Measurements from ENCODE around the gene BDKRB1. TPM values are rescaled to one million over a fixed set of nuclear protein-coding genes. Genes with fewer than 3 reads are reported as not detected.

The BDKRB1 gene
- total and polyA plus RNA-seq, 9 of the 15 experiments (the other 6 are each of a cell fraction or from before 2014, with no cell fraction given): 0.06 to 0.23 (median 0.09) TPM; not detected in 1

DNA sequence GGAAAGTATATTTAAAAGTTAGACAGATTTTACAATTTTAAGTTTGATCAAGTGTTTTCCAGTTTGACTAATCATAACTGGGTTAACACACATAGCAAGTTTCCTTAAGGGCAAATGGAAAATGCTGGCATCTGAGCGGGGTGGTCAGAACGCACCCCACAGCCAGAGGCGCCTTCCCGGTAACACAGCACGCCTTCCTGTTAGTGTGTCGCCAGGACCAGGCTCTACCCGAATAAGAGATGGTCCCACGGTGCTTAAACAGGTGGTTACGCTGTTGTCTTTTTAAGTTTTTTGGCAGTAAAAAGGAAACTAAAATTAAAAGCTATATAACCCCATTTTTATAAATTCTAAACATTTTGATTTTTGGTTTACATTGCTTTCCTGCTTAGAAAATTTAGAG is 28.0 kb downstream of the BDKRB1 start:
- WGBS (ENCODE audit: insufficient coverage, low coverage, missing lambda C conversion rate): 93% methylated on average over 9 of the region's 9 CpGs
- ChIA-PET CTCF (ENCODE audit: low intra/inter-chr PET ratio) (no interaction called here), POLR2A (no interaction called here)
- ATAC-seq (no peak), FAIRE-seq (no peak), DNase-seq (ENCODE audit: extremely low read depth in 1 of 4, low spot score in 3 of 4) (no peak)
- H3K9me3 ChIP-seq (replicated peaks; ENCODE audit: control insufficient read depth, insufficient read depth, low read depth, low read length): no peaks in the 10 kb centered on the region
- H3K79me2 ChIP-seq (ENCODE audit: control insufficient read depth, insufficient read depth, low read length): no peaks in the 10 kb centered on the region
- H4K20me1 ChIP-seq (replicated peaks; ENCODE audit: control insufficient read depth, insufficient read depth, low read length): no peaks in the 10 kb centered on the region
- peaks cover 6% of the 10 kb centered on the region; the same call in 1 of the 3 replicates for H3K36me3 ChIP-seq (ENCODE audit: control insufficient read depth, insufficient read depth, low read length)
- no peak overlapping the region for H3K4me2 ChIP-seq (ENCODE audit: insufficient read depth, low read length)
- H3K27me3 ChIP-seq (ENCODE audit: control insufficient read depth in 2 of 2, insufficient read depth in 2 of 2, low read length in 2 of 2): no peaks in the 10 kb centered on the region
- H3K4me3 ChIP-seq: no peak overlapping the region
- H3K4me1 ChIP-seq (replicated peaks in 1 of 2; ENCODE audit: control insufficient read depth in 2 of 2, insufficient read depth in 2 of 2, low read length in 2 of 2): no peaks in the 10 kb centered on the region
- no peak overlapping the region for H2AFZ ChIP-seq (ENCODE audit: low read depth, low read length)
- H3K27ac ChIP-seq (ENCODE audit: extremely low read depth, low read depth, low read length): no peak overlapping the region
- no TSS peak for BruUV-seq (replicated peaks)
- in situ Hi-C loops (cut with MboI): no loop called here
- TF ChIP-seq NFIX (CRISPR knock-in tag; IDR thresholded peaks at IDR 0.05; ENCODE audit: low read depth) (no peak), ADNP (tag; IDR thresholded peaks at IDR 0.05) (no peak), CSDE1 (IDR thresholded peaks at IDR 0.05) (no peak), CAMTA2 (CRISPR knock-in tag; conservative IDR thresholded peaks at IDR 0.05) (no peak), ZNF146 (CRISPR knock-in tag; IDR thresholded peaks at IDR 0.05; ENCODE audit: unreplicated experiment) (no peak), SAFB (IDR thresholded peaks at IDR 0.05; ENCODE audit: borderline replicate concordance, low read depth, low read length) (no peak), ARHGAP35 (IDR thresholded peaks at IDR 0.05; ENCODE audit: partially characterized antibody) (no peak), ZNF174 (CRISPR knock-in tag; IDR thresholded peaks at IDR 0.05) (no peak), POLR3A (IDR thresholded peaks at IDR 0.05; ENCODE audit: borderline replicate concordance, extremely low read depth, insufficient read depth, insufficient read length) (no peak), PHF20 (IDR thresholded peaks at IDR 0.05; ENCODE audit: partially characterized antibody) (no peak), OTX1 (CRISPR knock-in tag; IDR thresholded peaks at IDR 0.05) (no peak), RBM17 (IDR thresholded peaks at IDR 0.05; ENCODE audit: borderline replicate concordance, low read depth, low read length) (no peak), KDM5B (IDR thresholded peaks at IDR 0.05; ENCODE audit: insufficient replicate concordance, low read depth, low read length) (no peak), COPS2 (conservative IDR thresholded peaks at IDR 0.05) (no peak)
- TF ChIP-seq, protein P1, sequence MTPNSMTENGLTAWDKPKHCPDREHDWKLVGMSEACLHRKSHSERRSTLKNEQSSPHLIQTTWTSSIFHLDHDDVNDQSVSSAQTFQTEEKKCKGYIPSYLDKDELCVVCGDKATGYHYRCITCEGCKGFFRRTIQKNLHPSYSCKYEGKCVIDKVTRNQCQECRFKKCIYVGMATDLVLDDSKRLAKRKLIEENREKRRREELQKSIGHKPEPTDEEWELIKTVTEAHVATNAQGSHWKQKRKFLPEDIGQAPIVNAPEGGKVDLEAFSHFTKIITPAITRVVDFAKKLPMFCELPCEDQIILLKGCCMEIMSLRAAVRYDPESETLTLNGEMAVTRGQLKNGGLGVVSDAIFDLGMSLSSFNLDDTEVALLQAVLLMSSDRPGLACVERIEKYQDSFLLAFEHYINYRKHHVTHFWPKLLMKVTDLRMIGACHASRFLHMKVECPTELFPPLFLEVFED (CRISPR knock-in tag; conservative IDR thresholded peaks at IDR 0.05): no peak
- TF ChIP-seq, protein P2, sequence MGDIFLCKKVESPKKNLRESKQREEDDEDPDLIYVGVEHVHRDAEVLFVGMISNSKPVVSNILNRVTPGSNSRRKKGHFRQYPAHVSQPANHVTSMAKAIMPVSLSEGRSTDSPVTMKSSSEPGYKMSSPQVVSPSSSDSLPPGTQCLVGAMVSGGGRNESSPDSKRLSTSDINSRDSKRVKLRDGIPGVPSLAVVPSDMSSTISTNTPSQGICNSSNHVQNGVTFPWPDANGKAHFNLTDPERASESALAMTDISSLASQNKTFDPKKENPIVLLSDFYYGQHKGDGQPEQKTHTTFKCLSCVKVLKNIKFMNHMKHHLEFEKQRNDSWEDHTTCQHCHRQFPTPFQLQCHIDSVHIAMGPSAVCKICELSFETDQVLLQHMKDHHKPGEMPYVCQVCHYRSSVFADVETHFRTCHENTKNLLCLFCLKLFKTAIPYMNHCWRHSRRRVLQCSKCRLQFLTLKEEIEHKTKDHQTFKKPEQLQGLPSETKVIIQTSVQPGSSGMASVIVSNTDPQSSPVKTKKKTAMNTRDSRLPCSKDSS (IDR thresholded peaks at IDR 0.05; ENCODE audit: low read depth, partially characterized antibody): no peak
- TF ChIP-seq, protein P3, sequence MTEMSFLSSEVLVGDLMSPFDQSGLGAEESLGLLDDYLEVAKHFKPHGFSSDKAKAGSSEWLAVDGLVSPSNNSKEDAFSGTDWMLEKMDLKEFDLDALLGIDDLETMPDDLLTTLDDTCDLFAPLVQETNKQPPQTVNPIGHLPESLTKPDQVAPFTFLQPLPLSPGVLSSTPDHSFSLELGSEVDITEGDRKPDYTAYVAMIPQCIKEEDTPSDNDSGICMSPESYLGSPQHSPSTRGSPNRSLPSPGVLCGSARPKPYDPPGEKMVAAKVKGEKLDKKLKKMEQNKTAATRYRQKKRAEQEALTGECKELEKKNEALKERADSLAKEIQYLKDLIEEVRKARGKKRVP (CRISPR knock-in tag; IDR thresholded peaks at IDR 0.05): no peak
- TF ChIP-seq, protein P4, sequence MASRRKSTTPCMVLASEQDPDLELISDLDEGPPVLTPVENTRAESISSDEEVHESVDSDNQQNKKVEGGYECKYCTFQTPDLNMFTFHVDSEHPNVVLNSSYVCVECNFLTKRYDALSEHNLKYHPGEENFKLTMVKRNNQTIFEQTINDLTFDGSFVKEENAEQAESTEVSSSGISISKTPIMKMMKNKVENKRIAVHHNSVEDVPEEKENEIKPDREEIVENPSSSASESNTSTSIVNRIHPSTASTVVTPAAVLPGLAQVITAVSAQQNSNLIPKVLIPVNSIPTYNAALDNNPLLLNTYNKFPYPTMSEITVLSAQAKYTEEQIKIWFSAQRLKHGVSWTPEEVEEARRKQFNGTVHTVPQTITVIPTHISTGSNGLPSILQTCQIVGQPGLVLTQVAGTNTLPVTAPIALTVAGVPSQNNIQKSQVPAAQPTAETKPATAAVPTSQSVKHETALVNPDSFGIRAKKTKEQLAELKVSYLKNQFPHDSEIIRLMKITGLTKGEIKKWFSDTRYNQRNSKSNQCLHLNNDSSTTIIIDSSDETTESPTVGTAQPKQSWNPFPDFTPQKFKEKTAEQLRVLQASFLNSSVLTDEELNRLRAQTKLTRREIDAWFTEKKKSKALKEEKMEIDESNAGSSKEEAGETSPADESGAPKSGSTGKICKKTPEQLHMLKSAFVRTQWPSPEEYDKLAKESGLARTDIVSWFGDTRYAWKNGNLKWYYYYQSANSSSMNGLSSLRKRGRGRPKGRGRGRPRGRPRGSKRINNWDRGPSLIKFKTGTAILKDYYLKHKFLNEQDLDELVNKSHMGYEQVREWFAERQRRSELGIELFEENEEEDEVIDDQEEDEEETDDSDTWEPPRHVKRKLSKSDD (conservative IDR thresholded peaks at IDR 0.05; ENCODE audit: low read length): no peak
- H3K9ac ChIP-seq (ENCODE audit: insufficient read depth in 1 of 2, low read depth in 2 of 2, low read length in 2 of 2): no peak overlapping the region
- no peaks in the 10 kb centered on the region for H3K9me1 ChIP-seq (ENCODE audit: control insufficient read depth, insufficient read depth, low read length)
- intact Hi-C loops (cut with micrococcal nuclease): no loop called here
